GM12864 (cell line): ENCODE measurements around the gene BBX.
A peak's percentile ranks its signal among the peaks of the same experiment; 100 is the strongest.
"Not testable (repeated sequence)": the region's sequence is repeated elsewhere in the genome, so short reads cannot be mapped to it uniquely, and the experiment has no call there.

ENCODE experiments used
- DNase-seq: peaks from one replicate; pipeline ENCODE4 v3.0.0-alpha.2; 2011; ENCODE audit warnings: low read depth
- H3K4me3 ChIP-seq: 2 replicates; pipeline ENCODE4 v1.5.1; 2011; ENCODE audit warnings: mild to moderate bottlenecking, low read depth, low read length, control low read depth
- TF ChIP-seq, protein P1 (sequence below): IDR thresholded peaks from 2 replicates; pipeline ENCODE4 v1.5.1; 2011; ENCODE audit warnings: low read depth, mild to moderate bottlenecking, moderate library complexity, low read length, control low read depth, inconsistent platforms; ENCODE audit errors: missing control alignments

Gene BBX

DNA sequence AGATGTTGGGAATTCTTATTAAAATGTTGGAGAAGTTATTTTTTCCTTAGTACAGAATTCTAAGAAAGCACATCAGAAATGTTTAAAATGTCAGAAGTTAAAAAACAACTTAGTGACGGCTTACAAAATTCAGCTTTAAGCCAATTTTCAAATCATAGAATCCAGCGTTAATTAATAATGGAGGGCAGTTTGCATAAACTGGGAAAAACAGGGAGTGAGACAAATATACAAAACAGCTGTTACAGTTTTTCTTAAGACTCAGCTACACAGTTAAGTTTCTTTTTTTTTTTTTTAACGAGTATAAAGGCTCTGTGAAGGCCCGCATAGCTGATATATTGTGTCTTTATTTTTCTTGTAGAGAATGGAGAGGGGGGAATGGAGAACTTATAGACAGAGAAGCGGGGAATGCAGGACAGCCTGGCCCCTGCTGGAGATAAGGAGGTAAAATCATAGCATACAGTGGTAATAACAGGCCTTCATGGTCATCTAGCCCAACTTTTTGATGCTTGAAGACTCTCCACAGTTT lies 164.4 kb downstream of the BBX start:
- DNase-seq, result no peak
- TF ChIP-seq, protein P1, sequence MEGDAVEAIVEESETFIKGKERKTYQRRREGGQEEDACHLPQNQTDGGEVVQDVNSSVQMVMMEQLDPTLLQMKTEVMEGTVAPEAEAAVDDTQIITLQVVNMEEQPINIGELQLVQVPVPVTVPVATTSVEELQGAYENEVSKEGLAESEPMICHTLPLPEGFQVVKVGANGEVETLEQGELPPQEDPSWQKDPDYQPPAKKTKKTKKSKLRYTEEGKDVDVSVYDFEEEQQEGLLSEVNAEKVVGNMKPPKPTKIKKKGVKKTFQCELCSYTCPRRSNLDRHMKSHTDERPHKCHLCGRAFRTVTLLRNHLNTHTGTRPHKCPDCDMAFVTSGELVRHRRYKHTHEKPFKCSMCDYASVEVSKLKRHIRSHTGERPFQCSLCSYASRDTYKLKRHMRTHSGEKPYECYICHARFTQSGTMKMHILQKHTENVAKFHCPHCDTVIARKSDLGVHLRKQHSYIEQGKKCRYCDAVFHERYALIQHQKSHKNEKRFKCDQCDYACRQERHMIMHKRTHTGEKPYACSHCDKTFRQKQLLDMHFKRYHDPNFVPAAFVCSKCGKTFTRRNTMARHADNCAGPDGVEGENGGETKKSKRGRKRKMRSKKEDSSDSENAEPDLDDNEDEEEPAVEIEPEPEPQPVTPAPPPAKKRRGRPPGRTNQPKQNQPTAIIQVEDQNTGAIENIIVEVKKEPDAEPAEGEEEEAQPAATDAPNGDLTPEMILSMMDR, result no peak
- no peak overlapping the region for H3K4me3 ChIP-seq

DNA sequence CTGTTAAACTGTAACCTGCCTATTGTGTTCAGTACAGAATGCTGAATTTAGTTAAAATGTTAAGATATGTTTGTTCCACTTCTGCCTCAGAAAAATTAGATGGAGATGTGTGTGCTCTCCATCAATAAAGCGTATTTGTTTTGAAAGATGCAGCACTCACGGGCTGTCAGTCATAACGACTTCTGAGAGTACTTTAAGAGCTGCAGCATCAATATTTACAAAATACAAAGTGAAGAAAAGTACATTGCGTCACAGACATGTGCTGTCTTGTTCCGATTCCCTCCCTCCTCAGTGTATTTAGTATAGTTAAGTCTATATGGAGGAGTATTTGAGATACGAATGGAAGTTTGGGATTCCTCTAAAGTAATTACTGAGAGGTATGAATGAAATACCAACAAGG lies 166.6 kb downstream of the BBX start:
- no peak for DNase-seq
- H3K4me3 ChIP-seq, result no peak overlapping the region
- TF ChIP-seq, protein P1, result no peak

DNA sequence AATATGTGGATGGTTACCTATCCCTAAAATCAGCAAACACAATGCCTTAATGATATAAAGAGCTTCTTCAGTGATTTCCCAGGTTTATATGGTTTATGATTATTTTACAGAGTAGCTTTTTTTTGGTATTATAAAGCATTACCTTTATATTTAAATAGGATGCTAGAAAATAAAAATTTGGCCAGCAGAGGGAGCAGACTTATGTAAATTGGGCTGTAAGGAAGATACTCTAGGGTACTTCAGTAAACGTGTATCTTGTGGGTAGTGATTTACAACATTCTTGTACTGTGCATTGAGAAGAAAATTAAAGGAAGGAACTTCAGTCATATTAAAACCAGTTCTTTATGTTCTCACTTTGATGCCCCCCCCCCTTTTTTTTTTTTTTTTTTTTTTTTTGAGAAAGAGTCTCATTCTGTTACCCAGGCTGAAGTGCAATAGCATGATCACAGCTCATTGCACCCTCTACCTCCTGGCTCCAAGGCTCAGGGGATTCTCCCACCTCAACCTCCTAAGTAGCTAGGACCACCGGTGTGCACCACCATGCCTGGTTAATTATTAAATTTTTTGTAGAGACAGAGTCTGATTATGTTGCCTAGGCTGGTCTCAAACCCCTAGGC lies 167.9 kb downstream of the BBX start:
- TF ChIP-seq, protein P1, result peak; percentile 42
- peak; percentile 30 for DNase-seq
- no peak overlapping the region for H3K4me3 ChIP-seq

DNA sequence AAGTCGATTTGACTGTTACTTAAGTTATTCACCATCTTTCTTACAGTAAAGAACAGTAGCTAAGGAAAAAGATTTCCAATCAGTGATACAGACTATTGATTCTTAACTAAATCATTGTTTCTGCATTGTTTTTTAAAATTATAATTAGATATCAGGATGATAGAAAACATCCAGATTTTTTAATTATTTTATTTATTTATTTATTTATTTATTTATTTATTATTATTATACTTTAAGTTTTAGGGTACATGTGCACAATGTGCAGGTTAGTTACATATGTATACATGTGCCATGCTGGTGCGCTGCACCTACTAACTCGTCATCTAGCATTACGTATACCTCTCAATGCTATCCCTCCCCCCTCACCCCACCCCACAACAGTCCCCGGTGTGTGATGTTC lies 169.2 kb downstream of the BBX start:
- not testable (repeated sequence) for H3K4me3 ChIP-seq, DNase-seq

DNA sequence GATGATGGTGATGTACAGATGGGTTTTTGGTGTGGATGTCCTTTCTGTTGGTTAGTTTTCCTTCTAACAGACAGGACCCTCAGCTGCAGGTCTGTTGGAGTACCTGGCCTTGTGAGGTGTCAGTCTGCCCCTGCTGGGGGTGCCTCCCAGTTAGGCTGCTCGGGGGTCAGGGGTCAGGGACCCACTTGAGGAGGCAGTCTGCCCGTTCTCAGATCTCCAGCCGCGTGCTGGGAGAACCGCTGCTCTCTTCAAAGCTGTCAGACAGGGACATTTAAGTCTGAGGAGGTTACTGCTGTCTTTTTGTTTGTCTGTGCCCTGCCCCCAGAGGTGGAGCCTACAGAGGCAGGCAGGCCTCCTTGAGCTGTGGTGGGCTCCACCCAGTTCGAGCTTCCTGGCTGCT lies 174.6 kb downstream of the BBX start:
- not testable (repeated sequence) for DNase-seq, H3K4me3 ChIP-seq

DNA sequence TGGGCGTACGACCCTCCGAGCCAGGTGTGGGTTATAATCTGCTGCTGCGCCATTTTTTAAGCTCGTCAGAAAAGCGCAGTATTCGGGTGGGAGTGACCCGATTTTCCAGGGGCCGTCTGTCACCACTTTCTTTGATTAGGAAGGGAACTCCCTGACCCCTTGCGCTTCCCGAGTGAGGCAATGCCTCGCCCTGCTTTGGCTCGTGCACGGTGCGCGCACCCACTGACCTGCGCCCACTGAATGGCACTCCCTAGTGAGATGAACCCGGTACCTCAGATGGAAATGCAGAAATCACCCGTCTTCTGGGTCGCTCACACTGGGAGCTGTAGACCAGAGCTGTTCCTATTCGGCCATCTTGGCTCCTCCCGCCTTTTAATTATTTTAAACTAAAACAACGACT lies 175.1 kb downstream of the BBX start:
- H3K4me3 ChIP-seq, DNase-seq: not testable (repeated sequence)

DNA sequence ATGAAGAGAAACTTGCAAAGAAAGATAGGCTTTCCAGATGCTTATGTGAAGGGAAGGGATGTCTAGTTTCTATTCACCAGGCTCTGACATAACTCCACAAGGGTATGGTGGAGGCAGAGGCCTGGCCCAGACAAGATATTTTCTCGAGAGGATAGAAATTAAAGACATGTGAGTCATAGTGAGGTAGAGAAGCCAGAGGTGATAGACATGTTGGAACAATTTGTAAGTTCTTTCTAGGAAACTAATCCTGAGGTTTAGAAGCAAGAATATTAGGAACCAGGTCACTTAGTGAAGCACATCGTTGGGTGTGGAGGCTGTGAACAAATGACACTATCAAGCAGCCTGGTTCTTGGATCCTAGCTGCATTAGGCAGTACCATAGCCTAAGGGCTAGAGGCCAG lies 176.9 kb downstream of the BBX start:
- no peak overlapping the region for H3K4me3 ChIP-seq
- TF ChIP-seq, protein P1, result no peak
- no peak for DNase-seq

DNA sequence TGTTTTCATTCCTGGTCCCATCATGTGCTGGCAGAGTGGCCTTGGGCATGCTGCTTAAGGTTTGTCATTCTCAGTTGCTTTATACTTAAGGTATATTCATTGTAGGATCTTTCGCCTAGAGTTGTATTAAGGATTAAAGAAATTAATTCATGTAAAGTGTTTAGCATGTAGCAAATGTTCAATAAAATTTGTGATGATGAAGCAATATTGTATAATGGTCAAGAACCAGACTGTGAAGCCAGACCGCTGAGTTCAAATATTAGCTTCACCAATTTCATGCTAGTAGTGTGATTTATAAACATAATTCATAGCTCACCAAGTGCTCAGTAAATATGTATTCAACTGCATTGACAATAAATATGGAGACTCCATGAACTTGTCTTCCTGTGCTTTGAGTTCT lies 178.5 kb downstream of the BBX start:
- no peak for DNase-seq
- H3K4me3 ChIP-seq, result no peak overlapping the region
- TF ChIP-seq, protein P1, result no peak
